Central memory CD8-positive, alpha-beta T cell (primary cell): ENCODE measurements around the gene HYAL3.
A peak's percentile ranks its signal among the peaks of the same experiment; 100 is the strongest.
"Not testable (repeated sequence)": the region's sequence is repeated elsewhere in the genome, so short reads cannot be mapped to it uniquely, and the experiment has no call there.

Source experiments
- ATAC-seq: fragments of 150-1000 bp; cut with Tn5 transposase; replicated peaks from 2 replicates; pipeline ENCODE4 v1.10.0; 2022; ENCODE audit warnings: mild to moderate bottlenecking, moderate FRiP score, moderate number of reproducible peaks; ENCODE audit not compliant: poor library complexity, severe bottlenecking; ENCODE audit errors: extremely low read depth
- DNase-seq, 2 donors: peaks; one replicate each; pipeline ENCODE4 v3.0.0; 2021; ENCODE audit warnings: low spot score in 2 of 2
- H3K27ac Mint-ChIP-seq: one replicate; pipeline ENCODE4 v1.8.0; 2022; ENCODE audit warnings: low read depth, mild to moderate bottlenecking, moderate library complexity, mixed read lengths
- H3K27me3 Mint-ChIP-seq: one replicate; pipeline ENCODE4 v1.8.0; 2022; ENCODE audit warnings: mixed read lengths
- H3K36me3 Mint-ChIP-seq: one replicate; pipeline ENCODE4 v1.8.0; 2022; ENCODE audit warnings: mild to moderate bottlenecking, moderate library complexity, mixed read lengths; ENCODE audit not compliant: insufficient read depth
- H3K4me1 Mint-ChIP-seq: one replicate; pipeline ENCODE4 v1.8.0; 2022; ENCODE audit warnings: mixed read lengths
- H3K4me3 Mint-ChIP-seq: one replicate; pipeline ENCODE4 v1.8.0; 2022; ENCODE audit warnings: mild to moderate bottlenecking, moderate library complexity, mixed read lengths
- H3K9me3 Mint-ChIP-seq: one replicate; pipeline ENCODE4 v1.8.0; 2022; ENCODE audit warnings: mixed read lengths

The HYAL3 gene

DNA sequence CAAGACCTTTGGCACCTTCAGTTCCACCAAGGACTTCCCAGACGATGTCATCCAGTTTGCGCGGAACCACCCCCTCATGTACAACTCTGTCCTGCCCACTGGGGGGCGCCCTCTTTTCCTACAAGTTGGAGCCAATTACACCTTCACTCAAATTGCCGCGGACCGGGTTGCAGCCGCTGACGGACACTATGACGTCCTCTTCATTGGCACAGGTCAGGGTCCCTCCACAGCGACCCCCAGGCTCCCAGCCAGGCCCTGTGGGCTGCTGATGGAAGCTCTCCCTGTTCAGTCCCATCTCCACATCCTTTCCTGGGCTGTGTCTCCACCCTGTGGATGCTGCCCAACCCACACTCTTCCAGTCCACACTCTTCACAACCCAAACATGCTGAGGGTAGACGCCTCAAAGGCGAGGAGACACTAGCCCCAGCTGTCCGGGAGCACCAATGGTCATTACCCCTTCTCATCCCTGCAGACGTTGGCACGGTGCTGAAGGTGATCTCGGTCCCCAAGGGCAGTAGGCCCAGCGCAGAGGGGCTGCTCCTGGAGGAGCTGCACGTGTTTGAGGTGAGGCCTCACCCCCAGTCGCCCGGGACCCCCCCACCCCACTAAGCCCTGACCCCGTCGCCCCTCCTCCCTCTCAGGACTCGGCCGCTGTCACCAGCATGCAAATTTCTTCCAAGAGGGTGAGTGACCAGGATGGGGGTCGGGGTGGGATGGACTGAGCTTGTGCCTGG, 24.7 kb downstream of the HYAL3 start:
- ATAC-seq: peak; percentile 52

DNA sequence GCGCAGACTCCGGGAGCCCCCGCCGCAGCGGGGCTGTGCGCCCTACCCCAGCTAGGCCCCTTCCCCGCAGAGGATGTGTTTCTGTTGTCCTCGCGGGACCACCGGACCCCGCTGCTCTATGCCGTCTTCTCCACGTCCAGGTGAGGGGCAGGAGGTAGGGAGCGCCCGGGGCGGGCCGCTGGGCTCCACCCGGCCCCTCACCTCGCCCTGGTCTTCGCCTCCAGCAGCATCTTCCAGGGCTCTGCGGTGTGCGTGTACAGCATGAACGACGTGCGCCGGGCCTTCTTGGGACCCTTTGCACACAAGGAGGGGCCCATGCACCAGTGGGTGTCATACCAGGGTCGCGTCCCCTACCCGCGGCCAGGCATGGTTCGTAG, 25.5 kb downstream of the HYAL3 start:
- H3K4me1 Mint-ChIP-seq: peaks cover 25% of the 10 kb centered on the region
- H3K4me3 Mint-ChIP-seq: no peak overlapping the region
- no peak for DNase-seq
- H3K36me3 Mint-ChIP-seq: peaks cover 10% of the 10 kb centered on the region
- H3K27ac Mint-ChIP-seq: no peak overlapping the region
- no peak for ATAC-seq
- no peaks in the 10 kb centered on the region for H3K9me3 Mint-ChIP-seq
- peaks cover 53% of the 10 kb centered on the region for H3K27me3 Mint-ChIP-seq

More for the DNA sequence above, 24.7 kb downstream of the HYAL3 start:
- H3K27ac Mint-ChIP-seq: no peak overlapping the region
- H3K9me3 Mint-ChIP-seq: no peaks in the 10 kb centered on the region
- peak; percentile 62 to 70 for DNase-seq
- peaks cover 25% of the 10 kb centered on the region for H3K4me1 Mint-ChIP-seq
- peaks cover 53% of the 10 kb centered on the region for H3K27me3 Mint-ChIP-seq
- H3K4me3 Mint-ChIP-seq: peak overlapping the region; percentile 32
- H3K36me3 Mint-ChIP-seq: peaks cover 10% of the 10 kb centered on the region

GRCh38 chr3:50272911-50273688, 26.1 kb downstream of the HYAL3 start:
- no peak overlapping the region for H3K27ac Mint-ChIP-seq
- peak overlapping the region; percentile 67 for H3K4me3 Mint-ChIP-seq
- peaks cover 25% of the 10 kb centered on the region for H3K4me1 Mint-ChIP-seq
- ATAC-seq (peak; percentile 76), DNase-seq (peak; percentile 76 to 93)
- peaks cover 10% of the 10 kb centered on the region for H3K36me3 Mint-ChIP-seq
- peaks cover 47% of the 10 kb centered on the region for H3K27me3 Mint-ChIP-seq
- no peaks in the 10 kb centered on the region for H3K9me3 Mint-ChIP-seq

- not testable (repeated sequence) for H3K4me3 Mint-ChIP-seq, DNase-seq, H3K27ac Mint-ChIP-seq, H3K9me3 Mint-ChIP-seq, ATAC-seq
- Mint-ChIP-seq H3K36me3 (peaks cover 10% of the 10 kb centered on the region), H3K4me1 (peaks cover 25% of the 10 kb centered on the region), H3K27me3 (peaks cover 42% of the 10 kb centered on the region)
Measured at GRCh38 chr3:50272538-50272910, 26.7 kb downstream of the HYAL3 start.

DNA sequence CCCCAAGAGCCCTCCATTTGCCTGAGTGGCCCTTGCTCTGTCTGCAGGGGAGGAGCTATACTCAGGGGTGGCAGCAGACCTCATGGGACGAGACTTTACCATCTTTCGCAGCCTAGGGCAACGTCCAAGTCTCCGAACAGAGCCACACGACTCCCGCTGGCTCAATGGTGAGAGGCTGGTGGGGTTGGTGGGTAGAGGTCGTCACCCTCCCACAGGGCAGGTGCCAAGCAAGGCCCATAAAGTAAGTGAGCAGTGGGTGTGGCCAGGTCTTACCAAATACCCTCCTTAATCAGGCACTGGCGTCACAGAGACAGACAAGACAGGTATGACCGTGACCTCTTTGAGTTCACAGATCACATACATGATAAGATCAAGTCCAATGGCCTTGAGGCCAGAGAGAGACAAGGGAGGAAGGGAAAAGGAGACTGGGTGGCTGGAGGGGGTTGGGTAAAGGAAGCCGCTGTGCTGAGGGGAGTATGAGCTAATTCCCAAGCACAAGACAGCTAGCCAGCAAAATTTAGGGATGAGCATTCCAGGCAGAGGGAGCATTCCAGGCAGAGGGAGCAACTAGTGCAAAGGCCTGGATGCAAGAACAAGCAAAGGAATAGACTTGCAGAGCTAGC, 27.8 kb downstream of the HYAL3 start:
- Mint-ChIP-seq H3K27ac (no peak overlapping the region), H3K36me3 (peaks cover 13% of the 10 kb centered on the region), H3K9me3 (no peaks in the 10 kb centered on the region), H3K27me3 (peaks cover 36% of the 10 kb centered on the region), H3K4me1 (peaks cover 25% of the 10 kb centered on the region), H3K4me3 (no peak overlapping the region)
- DNase-seq (no peak), ATAC-seq (no peak)

GRCh38 chr3:50270422-50271224, 28.6 kb downstream of the HYAL3 start:
- Mint-ChIP-seq H3K4me3 (no peak overlapping the region), H3K36me3 (peaks cover 13% of the 10 kb centered on the region), H3K27me3 (peaks cover 28% of the 10 kb centered on the region), H3K4me1 (peaks cover 18% of the 10 kb centered on the region), H3K27ac (no peak overlapping the region), H3K9me3 (no peaks in the 10 kb centered on the region)
- ATAC-seq (no peak), DNase-seq (no peak)

DNA sequence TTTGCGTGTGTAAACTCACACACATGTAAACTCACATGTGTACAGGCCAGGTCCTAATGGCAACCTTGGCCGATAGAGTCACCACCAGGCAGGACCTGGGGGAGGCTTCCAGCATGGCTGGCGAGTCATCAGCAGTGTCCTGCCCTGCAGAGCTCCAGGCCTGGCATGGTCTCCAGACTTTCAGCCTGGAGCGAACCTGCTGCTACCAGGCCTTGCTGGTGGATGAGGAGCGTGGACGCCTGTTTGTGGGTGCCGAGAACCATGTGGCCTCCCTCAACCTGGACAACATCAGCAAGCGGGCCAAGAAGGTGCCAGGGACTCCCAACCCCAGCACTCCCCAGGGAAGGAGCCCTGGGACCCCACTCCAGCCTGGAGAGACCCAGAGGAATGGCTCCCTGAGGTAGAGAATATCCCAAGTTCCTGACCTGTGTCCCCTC, 29.2 kb downstream of the HYAL3 start:
- Mint-ChIP-seq H3K4me1 (peaks cover 16% of the 10 kb centered on the region), H3K27me3 (peaks cover 22% of the 10 kb centered on the region), H3K36me3 (peaks cover 13% of the 10 kb centered on the region), H3K4me3 (no peak overlapping the region), H3K9me3 (no peaks in the 10 kb centered on the region), H3K27ac (no peak overlapping the region)
- DNase-seq (no peak), ATAC-seq (no peak)

DNA sequence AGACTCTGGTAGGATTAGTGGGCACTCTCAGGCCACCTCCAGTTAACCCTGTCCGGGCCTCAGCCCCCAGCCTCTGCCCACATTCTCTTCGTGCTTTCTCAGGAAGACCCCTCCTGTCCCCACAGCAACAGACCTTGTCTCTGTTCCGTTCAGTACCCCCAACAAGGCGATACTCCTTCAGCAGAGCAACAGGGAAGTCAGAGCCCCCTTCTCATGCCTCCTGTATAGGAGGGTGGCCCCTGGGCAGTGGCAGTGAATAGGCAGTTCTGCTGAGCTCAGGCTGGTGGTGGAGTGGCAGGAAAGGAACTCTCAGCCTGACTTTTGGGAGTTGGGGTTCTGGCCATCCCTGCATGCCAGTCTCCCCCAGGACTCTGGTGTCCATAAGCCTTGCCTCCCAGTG, 29.7 kb downstream of the HYAL3 start:
- H3K27me3 Mint-ChIP-seq: peaks cover 16% of the 10 kb centered on the region
- ATAC-seq (no peak), DNase-seq (no peak)
- no peaks in the 10 kb centered on the region for H3K9me3 Mint-ChIP-seq
- H3K4me3 Mint-ChIP-seq: no peak overlapping the region
- H3K27ac Mint-ChIP-seq: no peak overlapping the region
- H3K36me3 Mint-ChIP-seq: peaks cover 13% of the 10 kb centered on the region
- peaks cover 12% of the 10 kb centered on the region for H3K4me1 Mint-ChIP-seq

- DNase-seq: no peak
- H3K9me3 Mint-ChIP-seq: no peaks in the 10 kb centered on the region
- H3K27me3 Mint-ChIP-seq: peaks cover 10% of the 10 kb centered on the region
Measured at GRCh38 chr3:50268703-50269451, 30.3 kb downstream of the HYAL3 start, which contains the start of gene SEMA3B. Gene SEMA3B, plus strand, starts transcription at chr3:50269147. Its CDS starts 94 bp downstream, at chr3:50269241.

DNA sequence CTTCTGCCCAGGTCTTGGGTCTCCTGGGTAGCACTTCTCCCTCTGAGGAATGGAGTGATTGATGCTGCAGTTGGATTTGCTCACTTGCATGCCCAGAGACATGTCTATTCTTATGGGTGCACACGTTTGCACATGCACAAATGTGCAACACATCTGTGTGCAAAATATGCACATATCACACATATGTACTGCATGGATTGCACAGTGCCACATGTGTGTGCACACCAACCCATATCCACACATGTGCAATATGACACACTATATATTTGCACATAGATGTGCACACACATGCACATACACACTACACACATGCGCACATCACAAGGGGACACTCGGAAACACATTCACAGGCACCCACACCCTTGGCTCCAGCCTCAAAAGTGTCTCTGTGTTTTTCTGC, 30.9 kb downstream of the HYAL3 start:
- Mint-ChIP-seq H3K4me3 (no peak overlapping the region), H3K27ac (no peak overlapping the region), H3K9me3 (no peaks in the 10 kb centered on the region), H3K36me3 (peaks cover 9% of the 10 kb centered on the region), H3K27me3 (peaks cover 7% of the 10 kb centered on the region), H3K4me1 (peaks cover 6% of the 10 kb centered on the region)
- DNase-seq (no peak), ATAC-seq (no peak)

More at GRCh38 chr3:50268703-50269451, 30.3 kb downstream of the HYAL3 start, which contains the start of gene SEMA3B:
- Mint-ChIP-seq H3K27ac (no peak within 1 kb of the TSS), H3K4me3 (no peak within 1 kb of the TSS), H3K4me1 (peaks cover 6% of the 10 kb centered on the region), H3K36me3 (peaks cover 9% of the 10 kb centered on the region)
- ATAC-seq: no peak

- ATAC-seq: no peak
- Mint-ChIP-seq H3K27me3 (no peaks in the 10 kb centered on the region), H3K4me1 (no peaks in the 10 kb centered on the region)
Measured at GRCh38 chr3:50267280-50267913, 31.8 kb downstream of the HYAL3 start.

More at GRCh38 chr3:50267280-50267913, 31.8 kb downstream of the HYAL3 start:
- DNase-seq: no peak
- no peak overlapping the region for H3K4me3 Mint-ChIP-seq
- no peaks in the 10 kb centered on the region for H3K9me3 Mint-ChIP-seq
- H3K36me3 Mint-ChIP-seq: peaks cover 5% of the 10 kb centered on the region
- no peak overlapping the region for H3K27ac Mint-ChIP-seq
